GM19239 (cell line): ENCODE measurements around the gene ZSCAN21.

ENCODE experiments used
- DNase-seq: peaks from one replicate; pipeline ENCODE4 v3.0.0; 2011; ENCODE audit warnings: low spot score; ENCODE audit not compliant: insufficient read length
- FAIRE-seq: peaks from 2 replicates; lab custom pipeline; 2011; peaks lifted over from hg19 to GRCh38; lab: Jason Lieb, UNC

Gene ZSCAN21

DNA sequence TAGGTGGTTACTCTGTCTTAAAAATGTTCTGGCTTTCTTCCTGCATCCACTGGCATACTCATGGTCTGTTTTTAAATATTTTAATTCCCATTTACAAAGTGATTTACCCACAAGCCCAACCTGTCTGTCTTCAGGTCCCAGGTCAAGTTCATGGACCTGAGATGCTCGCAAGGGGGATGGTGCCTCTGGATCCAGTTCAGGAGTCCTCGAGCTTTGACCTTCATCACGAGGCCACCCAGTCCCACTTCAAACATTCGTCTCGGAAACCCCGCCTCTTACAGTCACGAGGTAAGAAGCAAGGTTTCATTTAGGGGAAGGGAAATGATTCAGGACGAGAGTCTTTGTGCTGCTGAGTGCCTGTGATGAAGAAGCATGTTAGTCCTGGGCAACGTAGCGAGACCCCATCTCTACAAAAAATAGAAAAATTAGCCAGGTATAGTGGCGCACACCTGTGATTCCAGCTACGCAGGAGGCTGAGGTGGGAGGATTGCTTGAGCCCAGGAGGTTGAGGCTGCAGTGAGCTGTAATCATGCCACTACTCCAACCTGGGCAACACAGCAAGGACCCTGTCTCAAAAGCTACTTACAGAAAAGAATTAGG is 25.5 kb upstream of the ZSCAN21 start:
- DNase-seq (no peak), FAIRE-seq (no peak)

DNA sequence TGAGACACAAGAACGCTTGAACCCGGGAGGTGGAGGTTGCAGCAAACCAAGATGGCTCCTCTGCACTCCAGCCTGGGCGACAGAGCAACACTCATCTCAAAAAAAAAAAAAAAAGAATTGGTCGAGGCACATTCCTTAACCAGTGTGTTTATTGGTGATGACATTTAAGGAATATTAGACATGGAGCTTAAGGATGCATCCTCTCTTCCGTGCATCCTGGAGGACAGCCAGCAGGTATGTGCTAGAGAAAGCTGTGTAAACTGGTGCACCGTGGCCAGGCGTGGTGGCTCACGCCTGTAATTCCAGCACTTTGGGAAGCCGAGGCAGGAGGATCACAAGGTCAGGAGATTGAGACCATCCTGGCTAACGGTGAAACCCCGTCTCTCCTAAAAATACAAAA is 22.4 kb upstream of the ZSCAN21 start:
- DNase-seq (no peak), FAIRE-seq (no peak)

DNA sequence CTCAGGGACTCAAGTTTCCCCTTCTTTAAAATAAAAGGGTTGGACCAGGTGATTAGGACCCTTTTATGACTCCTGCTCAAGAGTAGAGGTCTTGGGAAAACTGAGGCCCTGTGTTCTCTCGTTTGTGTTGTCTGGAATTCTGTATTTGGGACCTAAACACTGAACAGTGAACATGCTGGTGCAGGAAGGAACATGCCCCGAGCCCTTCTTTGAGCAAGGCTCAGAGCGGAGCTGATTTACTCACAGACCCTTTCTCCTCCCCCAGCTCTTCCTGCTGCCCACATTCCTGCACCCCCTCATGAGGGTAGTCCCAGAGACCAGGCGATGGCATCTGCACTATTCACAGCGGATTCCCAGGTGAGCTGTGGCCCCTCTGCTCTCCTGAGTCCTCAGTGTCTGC is 20.0 kb upstream of the ZSCAN21 start:
- DNase-seq (no peak), FAIRE-seq (no peak)

DNA sequence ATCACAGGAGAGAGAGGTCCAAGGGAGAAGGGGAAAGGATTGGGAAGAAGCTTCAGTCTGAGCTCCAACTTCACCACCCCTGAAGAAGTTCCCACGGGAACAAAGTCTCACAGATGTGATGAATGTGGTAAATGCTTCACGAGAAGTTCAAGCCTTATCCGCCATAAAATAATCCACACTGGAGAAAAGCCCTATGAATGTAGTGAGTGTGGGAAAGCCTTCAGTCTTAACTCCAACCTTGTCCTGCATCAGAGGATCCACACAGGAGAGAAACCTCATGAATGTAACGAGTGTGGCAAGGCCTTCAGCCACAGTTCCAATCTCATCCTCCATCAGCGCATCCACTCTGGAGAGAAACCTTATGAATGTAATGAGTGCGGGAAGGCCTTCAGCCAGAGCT is 16.0 kb upstream of the ZSCAN21 start:
- FAIRE-seq (no peak), DNase-seq (no peak)

DNA sequence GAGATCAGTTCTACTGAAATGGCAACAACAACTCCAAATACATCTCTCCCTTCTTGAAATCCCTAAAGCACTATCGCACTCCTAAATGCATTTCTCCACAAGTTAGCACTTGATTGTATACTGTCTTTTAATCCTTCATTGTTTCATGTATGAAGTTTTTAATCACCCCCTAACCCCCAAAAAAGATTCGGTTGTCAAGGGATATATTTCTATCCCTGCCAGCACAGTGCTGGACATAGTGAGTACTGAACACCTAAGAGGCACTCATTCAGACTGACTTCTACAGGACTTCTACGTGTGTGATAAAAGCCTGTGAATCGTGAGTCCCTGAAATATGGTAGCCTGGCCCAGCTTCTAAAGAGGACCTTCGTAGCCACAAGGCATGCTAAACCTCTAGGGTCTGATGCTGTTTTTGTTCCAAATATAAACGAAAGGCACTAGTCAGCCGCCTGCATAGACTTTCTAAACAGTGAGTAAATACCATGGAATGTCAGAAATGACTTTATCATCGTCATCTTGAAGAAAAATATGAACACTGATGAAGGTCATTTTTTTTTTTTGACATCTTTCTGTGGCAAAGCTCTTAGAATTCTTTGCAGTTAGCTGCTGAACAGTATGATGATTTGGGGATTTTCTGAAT is 14.6 kb upstream of the ZSCAN21 start:
- DNase-seq: no peak
- FAIRE-seq: no peak

DNA sequence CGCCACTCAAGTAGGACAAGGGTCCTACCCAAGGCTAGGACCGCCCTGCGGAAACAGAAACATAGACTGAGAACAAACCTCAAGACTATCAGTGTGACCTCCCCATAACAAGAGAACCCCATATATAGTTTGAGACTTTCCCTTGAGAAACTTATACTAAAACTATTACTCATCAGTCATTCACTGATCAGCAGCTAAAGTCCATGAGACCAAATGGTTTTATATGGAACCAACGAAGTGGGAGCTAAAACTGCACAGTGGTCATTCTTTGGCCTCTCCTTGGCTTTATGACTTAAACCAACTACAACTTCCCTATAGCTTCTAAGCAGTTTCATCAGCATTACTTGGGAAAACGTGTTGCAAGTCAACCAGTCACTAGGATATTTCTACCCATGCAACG is 13.7 kb upstream of the ZSCAN21 start:
- DNase-seq (no peak), FAIRE-seq (no peak)

DNA sequence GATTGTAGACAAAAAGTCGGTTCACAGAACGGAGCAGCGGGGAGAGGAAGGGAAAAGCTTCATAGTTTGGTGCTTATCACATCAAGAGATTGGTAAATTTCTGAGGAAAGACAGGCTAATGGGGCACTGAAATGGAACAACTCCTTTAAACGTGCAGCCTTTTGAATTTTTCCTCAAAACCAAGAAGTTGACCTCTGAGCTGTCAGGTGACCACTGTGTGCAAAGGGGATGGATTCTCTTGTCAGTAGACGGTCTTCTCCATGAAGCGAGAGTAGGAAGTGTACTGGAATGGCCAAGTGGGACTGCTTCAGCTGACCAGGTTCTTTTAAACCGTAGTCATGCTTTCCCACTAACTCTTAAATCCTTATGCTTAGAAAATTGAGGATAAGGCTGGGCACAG is 11.2 kb upstream of the ZSCAN21 start:
- FAIRE-seq: no peak

DNA sequence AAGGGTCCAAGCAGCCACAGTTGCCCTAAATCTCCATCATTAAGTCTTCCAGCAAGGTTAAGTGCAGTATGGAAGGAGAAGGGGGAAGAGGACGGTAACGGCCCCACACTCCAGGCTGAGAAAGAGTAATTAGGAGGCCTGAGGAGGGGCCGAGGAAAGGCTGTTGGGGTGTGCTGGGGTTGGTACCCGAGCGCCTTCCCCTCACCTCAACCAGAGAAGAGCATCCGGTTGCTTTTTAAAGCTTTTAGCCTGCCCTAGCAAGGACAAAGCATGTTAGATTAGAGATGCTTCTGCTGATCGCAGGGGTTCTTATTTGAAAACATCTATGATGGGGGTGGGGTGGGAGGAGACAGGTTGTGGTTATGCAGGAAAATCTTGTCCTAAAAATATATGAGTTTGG is 9.0 kb upstream of the ZSCAN21 start:
- FAIRE-seq (no peak), DNase-seq (no peak)

More for the DNA sequence above, 11.2 kb upstream of the ZSCAN21 start:
- no peak for DNase-seq

DNA sequence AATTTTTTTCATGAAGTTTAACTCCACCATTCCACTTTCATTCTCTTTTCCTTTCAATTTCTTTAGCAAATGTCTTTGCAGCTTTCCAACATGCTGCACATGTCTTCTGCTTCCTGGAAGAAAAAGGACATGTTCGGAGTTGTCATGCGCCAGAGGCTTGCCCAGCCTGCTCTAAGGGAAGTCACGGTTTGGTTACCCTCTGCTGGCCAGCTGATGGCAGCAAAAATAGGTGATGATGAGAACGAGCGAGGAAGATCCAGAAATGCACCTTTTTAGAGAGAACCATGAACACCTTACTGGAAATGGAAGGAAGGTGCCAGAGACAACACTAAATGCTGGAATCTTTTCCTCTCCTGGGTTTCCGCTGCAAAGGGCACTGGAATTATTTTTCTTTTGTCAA is 4.9 kb upstream of the ZSCAN21 start:
- DNase-seq (peak; percentile 26), FAIRE-seq (no peak)

DNA sequence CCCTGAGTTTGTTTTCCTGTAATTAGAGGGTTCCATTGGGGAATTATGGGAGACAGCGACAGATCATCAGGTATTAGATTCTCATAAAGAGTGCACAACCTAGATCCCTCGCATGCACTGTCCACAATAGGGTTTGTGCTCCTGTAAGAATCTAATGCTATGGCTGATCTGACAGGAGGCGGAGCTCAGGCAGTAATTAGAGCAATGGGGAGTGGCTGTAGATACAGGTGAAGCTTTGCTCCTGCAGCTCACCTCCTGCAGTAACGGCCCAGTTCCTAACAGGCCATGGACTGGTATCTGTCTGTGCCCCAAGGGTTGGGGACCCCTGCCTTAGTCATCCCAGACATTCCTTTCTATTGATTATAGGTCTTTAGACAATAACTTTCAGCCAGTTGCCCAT is 894 bp upstream of the ZSCAN21 start:
- FAIRE-seq: no peak
- no peak for DNase-seq

DNA sequence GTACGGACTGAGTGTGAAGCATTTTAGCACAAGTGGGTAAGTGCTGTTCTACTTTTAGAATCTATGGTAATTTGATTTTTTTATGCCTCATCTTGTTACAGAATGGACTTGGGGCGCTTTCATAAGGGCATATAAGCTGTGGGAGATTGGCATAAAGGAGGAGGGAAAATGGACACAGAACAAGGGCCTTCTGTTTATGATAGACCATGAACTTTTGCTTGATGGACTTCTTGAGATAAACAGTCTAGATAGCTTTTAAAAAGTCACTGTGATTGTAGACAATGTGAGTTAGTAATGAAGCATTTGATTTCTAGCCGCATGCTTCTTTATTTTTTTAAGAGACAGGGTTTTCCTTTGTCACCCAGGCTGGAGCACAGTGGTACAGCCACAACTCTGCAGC is 2.0 kb downstream of the ZSCAN21 start:
- FAIRE-seq (no peak), DNase-seq (no peak)

DNA sequence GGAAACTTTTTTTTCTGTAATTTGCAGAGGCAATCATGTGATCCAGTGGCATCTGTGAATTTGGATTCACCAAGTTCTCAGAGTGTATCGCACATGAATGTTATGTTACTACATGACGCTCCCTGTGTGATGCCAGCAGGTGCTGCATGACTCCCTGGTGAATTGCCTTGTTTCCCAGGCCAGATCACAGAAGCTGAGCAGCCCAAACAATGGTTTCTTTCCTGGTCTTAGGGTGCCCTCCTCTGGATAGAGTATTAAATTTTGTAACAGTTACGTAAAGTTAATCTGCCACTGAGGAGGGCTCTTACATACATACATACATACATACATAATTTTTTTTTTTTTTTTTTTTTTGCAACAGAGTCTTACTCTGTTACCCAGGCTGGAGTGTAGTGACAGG is 3.6 kb downstream of the ZSCAN21 start:
- DNase-seq: no peak
- FAIRE-seq: no peak

DNA sequence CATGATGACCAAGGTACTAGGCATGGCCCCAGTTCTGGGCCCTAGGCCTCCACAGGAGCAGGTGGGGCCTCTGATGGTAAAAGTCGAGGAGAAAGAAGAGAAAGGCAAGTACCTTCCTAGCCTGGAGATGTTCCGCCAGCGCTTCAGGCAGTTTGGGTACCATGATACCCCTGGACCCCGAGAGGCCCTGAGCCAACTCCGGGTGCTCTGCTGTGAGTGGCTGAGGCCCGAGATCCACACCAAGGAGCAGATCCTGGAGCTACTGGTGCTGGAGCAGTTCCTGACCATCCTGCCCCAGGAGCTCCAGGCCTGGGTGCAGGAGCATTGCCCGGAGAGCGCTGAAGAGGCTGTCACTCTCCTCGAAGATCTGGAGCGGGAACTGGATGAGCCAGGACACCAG is 7.4 kb downstream of the ZSCAN21 start:
- DNase-seq: no peak
- no peak for FAIRE-seq

DNA sequence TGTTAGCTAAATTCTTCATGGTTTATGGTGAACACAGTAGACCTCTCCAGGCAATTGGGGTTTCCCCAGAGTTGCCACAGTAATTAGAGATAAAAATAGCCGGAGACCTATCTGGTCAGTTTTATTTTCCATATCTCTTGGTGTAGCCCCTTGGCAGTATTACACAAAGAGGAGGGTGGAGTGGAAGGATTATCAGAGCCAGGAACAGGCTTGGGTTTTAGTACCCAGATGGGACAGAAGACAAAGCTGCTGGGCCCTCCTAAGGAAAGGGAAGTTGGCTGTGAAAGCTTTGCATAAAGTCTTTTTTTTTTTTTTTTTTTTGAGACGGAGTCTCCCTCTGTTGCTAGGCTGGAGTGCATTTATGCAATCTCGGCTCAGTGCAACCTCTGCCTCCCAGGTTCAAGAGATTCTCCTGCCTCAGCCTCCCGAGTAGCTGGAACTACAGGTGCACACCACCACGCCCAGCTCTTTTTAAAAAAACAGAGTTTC is 9.7 kb downstream of the ZSCAN21 start:
- no peak for DNase-seq
- no peak for FAIRE-seq

DNA sequence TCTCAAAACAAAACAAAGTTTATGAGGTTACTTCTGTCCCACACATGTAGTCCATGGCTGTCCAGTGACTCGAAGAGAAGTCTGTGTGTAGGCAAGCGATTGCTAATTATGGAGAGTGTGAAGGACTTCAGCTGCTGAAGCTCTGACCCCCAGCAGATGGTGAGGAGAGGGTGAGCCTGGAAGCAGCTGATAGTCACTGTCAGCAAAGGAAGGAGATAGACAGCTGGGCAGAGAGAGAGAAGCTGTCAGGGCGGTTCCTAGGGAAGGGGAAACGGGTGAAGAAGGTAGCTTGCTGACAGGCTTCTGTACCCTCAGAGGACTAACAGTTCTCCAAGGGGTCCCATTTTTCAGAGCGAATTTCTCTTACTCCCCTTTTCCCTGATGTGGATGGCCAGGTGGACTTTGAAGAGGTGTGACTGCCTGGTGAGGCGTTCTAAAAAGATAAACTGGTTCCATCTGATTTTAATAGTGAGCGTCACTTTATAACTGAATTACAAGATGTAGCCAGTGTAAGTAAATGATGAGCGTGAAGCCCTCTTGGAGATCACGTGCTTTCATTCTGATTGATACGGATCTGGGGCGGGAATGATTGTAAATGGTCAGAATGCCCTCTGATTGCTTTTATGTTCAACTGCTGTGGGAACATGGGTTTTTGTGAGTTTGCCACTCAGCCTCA is 12.1 kb downstream of the ZSCAN21 start:
- FAIRE-seq (no peak), DNase-seq (no peak)

DNA sequence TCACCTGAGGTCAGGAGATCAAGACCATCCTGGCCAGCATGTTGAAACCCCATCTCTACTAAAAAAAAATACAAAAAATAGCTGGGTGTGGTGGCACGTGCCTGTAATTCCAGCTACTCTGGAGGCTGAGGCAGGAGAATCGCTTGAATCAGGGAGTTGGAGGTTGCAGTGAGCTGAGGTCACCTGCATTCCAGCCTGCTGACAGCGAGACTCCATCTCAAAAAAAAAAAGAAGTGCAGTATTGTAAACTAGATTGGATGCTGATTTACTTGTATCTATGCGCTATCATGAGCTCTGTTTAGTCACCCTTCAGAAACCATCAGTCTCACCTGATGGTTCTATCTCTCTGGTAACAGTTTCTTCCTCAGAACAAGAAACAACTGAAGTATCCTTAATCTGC is 13.8 kb downstream of the ZSCAN21 start:
- FAIRE-seq: no peak

DNA sequence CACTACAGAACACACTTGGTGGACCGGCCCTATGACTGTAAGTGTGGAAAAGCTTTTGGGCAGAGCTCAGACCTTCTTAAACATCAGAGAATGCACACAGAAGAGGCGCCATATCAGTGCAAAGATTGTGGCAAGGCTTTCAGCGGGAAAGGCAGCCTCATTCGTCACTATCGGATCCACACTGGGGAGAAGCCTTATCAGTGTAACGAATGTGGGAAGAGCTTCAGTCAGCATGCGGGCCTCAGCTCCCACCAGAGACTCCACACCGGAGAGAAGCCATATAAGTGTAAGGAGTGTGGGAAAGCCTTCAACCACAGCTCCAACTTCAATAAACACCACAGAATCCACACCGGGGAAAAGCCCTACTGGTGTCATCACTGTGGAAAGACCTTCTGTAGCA is 14.6 kb downstream of the ZSCAN21 start:
- no peak for FAIRE-seq

More for the DNA sequence above, 13.8 kb downstream of the ZSCAN21 start:
- no peak for DNase-seq

DNA sequence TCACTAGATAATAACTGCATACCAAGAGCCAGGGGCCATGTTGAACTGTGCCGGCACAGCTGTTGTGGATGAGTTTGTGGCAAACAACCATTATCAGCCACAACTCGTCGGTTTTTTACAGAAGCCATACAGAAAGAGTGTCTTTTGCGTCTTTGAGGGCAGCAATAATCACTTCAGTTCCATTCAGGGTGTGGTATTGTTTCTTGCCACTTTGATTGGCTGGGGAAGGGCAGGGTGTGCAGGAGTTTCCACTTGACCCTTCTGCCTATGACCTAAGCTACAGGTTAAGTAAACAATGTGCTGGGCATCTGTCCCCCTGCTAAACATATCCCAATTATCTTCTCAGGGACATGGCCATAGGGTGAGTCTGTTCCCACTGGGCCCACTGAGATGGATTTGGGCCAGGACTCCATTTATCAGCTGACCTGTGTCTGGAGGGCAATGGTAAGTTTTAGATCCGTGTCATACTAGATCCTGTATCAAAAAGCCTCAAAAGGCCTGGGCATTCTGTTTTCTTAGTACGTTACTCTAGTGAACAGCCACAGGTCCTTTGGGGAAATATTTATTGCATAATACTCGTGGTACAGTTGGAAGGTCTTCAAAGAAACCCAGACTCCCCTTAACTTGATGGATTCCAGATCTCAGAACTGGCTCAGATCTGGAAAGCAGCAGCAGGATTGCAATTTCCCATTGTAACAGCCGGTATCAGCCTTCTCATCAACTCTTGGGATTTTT is 16.0 kb downstream of the ZSCAN21 start:
- DNase-seq (no peak), FAIRE-seq (no peak)

More for the DNA sequence above, 14.6 kb downstream of the ZSCAN21 start:
- no peak for DNase-seq

DNA sequence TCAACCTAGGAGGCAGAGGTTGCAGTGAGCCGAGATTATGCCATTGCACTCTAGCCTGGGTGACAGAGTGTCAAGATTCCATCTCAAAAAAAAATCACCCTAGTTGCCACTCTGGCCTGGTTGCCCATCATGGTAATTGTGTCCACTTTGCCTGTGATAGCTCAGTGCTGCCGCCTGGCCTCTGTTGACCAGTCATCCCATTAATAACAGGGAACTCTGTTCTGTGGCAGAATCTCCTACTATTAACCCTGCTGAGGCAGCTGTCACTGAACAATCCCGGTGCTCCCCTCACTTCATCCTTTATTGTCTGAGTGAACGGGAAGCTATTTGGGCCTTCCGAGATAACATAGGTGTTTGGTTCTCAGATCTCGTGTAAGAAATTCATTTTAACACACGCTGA is 17.4 kb downstream of the ZSCAN21 start:
- no peak for FAIRE-seq
- no peak for DNase-seq

DNA sequence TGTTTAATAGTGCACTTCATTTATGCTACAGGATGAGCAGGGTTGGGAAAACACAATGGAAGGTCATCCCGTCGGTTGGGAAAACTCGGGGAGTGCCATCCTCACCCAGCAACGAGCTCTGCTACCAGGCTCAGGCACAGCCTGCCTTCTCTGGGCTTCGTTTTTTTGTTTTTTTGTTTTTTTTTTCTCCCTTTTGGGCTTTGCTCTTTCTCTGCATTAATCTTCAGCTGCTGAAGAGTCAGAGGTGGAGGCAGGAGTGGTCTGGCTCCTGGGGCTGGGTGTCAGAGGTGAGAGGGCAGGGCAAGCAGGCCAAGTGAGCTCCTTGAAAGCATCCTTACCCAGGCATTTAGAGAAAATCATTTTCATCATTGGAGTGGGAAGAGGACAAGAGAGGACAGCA is 20.4 kb downstream of the ZSCAN21 start:
- no peak for DNase-seq
- no peak for FAIRE-seq
